Activated CD4-positive, alpha-beta T cell treated with anti-CD3 and anti-CD28 coated beads, Interleukin-2, amount 10 ng/mL, durations not matched to agents 7 days and 5 days (primary cell): Measurements from ENCODE around the gene GRK6. TPM values are rescaled to one million over a fixed set of nuclear protein-coding genes. Genes with fewer than 3 reads are reported as not detected.
"Not testable (repeated sequence)": the region's sequence is repeated elsewhere in the genome, so short reads cannot be mapped to it uniquely, and the experiment has no call there.

Experiments
- CTCF ChIA-PET: fragments of 350-600 bp; sonication (Branson Sonifier 250); formaldehyde crosslinking; loops from one replicate; lab custom pipeline; 2021; ENCODE audit warnings: antibody characterized with exemption; lab: Charles Lee
- POLR2A ChIA-PET: fragments of 350-600 bp; sonication (Branson Sonifier 250); formaldehyde crosslinking; loops from one replicate; lab custom pipeline; 2021; ENCODE audit warnings: antibody characterized with exemption; lab: Charles Lee
- DNase-seq: peaks from one replicate; pipeline ENCODE4 v3.0.0-alpha.2; 2020
- H3K27ac Mint-ChIP-seq: one replicate; pipeline ENCODE4 v1.8.0; 2021; ENCODE audit warnings: mild to moderate bottlenecking, moderate library complexity, mixed read lengths
- H3K27me3 Mint-ChIP-seq: one replicate; pipeline ENCODE4 v1.8.0; 2021; ENCODE audit warnings: mixed read lengths
- H3K36me3 Mint-ChIP-seq: one replicate; pipeline ENCODE4 v1.8.0; 2021; ENCODE audit warnings: low read depth, mixed read lengths
- H3K4me1 Mint-ChIP-seq: one replicate; pipeline ENCODE4 v1.8.0; 2021; ENCODE audit warnings: mixed read lengths
- H3K4me3 Mint-ChIP-seq: one replicate; pipeline ENCODE4 v1.8.0; 2021; ENCODE audit warnings: mild to moderate bottlenecking, moderate library complexity, mixed read lengths
- H3K9me3 Mint-ChIP-seq: one replicate; pipeline ENCODE4 v1.8.0; 2021; ENCODE audit warnings: mixed read lengths
- total RNA-seq, 2 experiments: library from RNA; stranded (reverse); gene quantifications; one replicate each; pipeline ENCODE4 v1.2.3, GENCODE V29; 2021

GRK6 gene
- total RNA-seq, 2 experiments from 2014 or later, result 242 to 296 TPM

DNA sequence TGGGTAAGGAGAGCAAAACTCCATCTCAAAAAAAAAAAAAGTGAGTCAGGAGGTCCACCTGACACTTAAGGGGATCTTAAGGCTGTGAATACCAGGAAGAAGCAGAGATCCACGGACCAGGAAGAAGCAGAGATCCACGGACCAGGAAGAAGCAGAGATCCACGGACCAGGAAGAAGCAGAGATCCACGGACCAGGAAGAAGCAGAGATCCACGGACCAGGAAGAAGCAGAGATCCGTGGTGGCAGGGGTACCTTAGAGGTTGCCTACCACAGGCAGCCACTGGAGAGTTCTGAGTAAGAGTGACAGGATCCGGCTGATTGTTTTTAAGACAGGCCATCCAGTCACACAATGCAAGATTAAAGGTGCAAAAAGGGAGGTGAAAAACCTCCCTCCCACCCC, 6.0 kb upstream of the GRK6 start:
- H3K27me3 Mint-ChIP-seq, H3K9me3 Mint-ChIP-seq, H3K36me3 Mint-ChIP-seq, H3K27ac Mint-ChIP-seq, POLR2A ChIA-PET, DNase-seq, H3K4me3 Mint-ChIP-seq: not testable (repeated sequence)
- CTCF ChIA-PET, result interaction anchor here (0.7 to 53.2 kb wide), 5 partner anchors 15 to 122 kb away, joined by 3 to 1643 read pairs (median 3); partner anchors contain the start of genes DBN1, F12, PFN3 and PRR7
- peaks cover 20% of the 10 kb centered on the region for H3K4me1 Mint-ChIP-seq

DNA sequence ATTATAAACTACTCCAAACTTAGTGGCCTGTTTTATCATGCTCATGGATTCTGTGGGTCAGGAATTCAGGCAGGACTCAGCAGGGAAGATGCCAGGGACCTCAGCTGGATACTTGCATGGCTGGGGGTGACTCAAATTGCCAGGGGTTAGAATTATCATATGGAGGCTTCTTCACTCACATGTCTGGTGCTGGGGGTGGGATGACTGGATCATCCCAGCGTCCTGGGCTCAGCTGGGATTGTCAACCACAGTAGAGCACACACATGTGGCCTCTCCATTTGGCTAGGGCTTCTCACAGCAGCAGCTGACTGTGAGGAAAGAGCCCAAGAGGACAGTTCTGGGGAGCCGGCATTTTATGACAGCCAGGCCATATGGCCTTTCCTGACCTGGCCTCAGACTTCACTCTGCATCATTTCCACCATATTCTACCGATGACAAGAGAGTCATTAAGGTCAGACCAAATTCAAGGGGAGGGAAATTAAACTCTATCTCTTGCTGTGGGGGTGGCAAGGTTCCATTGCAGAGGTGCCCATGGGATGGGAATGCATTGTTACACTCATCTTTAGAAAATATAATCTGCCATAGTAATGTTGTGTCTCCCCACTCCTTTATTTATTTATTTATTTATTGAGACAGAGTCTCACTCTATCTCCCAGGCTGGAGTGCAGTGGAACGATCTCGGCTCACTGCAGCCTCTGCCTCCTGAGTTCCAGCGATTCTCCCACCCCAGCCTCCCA, 5.2 kb upstream of the GRK6 start:
- no peak for DNase-seq
- Mint-ChIP-seq H3K9me3 (peaks cover 2% of the 10 kb centered on the region), H3K36me3 (peaks cover 3% of the 10 kb centered on the region), H3K27ac (no peak overlapping the region), H3K4me3 (no peak overlapping the region), H3K27me3 (no peaks in the 10 kb centered on the region), H3K4me1 (peaks cover 22% of the 10 kb centered on the region)
- ChIA-PET CTCF (interaction anchor here (1.6 to 53.2 kb wide), 3 partner anchors 16 to 38 kb away, joined by 3 to 1643 read pairs (median 304); partner anchors contain the start of genes DBN1, F12, PFN3 and PRR7), POLR2A (no interaction called here)

DNA sequence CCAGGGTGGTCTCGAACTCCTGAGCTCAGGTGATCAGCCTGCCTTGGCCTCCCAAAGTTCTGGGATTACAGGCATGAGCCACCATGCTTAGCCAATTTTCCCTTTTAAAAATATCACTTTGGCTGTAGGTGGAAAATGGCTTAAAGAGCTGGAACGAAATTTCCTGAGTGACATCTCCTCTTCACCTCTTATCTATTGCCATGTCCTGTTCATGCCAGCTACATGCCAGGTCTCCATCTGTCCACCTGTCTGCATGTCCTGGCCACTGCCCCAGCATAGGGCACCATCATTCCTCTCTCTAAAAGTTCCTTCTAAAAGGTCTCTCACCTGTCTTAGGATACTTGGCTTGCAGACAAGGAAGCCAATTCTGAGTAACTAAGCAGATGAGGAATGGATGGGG, 2.8 kb upstream of the GRK6 start:
- ChIA-PET CTCF (interaction anchor here (1.0 to 53.2 kb wide), 6 partner anchors 8 to 111 kb away, joined by 3 to 1643 read pairs (median 5); partner anchors contain the start of genes DBN1, F12, PFN3 and PRR7), POLR2A (no interaction called here)
- H3K27ac Mint-ChIP-seq, result peak overlapping the region; percentile 13
- peaks cover 19% of the 10 kb centered on the region for H3K36me3 Mint-ChIP-seq
- H3K4me3 Mint-ChIP-seq, result no peak overlapping the region
- H3K9me3 Mint-ChIP-seq, result peaks cover 2% of the 10 kb centered on the region
- no peak for DNase-seq
- H3K27me3 Mint-ChIP-seq, result no peaks in the 10 kb centered on the region
- peaks cover 25% of the 10 kb centered on the region for H3K4me1 Mint-ChIP-seq

DNA sequence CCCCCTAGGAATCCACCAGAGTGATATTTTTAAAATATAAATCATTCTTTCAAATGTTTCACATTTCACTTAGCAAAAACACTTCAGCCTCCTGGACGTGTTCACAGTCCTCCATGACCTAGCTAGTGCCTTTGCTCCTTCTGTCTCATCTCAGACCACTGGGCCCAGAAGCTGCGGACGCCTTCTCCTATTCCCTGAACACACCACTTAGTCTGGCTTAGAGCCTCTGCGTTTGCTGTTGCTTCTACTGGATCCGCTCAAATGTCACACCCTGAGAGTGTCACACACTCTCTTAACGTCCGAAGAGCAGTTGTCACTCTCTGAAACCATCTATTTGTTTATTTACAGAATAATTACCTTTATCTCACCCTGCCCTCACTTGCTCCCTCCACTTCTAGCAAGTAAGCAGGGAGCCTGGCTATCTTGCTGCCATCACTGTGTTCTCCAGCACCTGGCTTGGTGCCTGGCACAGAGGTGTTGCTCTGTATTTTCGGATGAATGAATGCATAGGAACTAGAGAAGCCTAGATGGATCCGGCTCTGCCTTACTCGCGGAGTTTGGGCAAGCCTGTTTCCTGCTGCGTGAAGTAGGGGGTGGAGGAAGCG, 1.2 kb upstream of the GRK6 start:
- Mint-ChIP-seq H3K27ac (peak overlapping the region; percentile 93), H3K4me3 (peak overlapping the region; percentile 97), H3K4me1 (peaks cover 42% of the 10 kb centered on the region), H3K27me3 (no peaks in the 10 kb centered on the region), H3K36me3 (peaks cover 35% of the 10 kb centered on the region), H3K9me3 (peaks cover 2% of the 10 kb centered on the region)
- ChIA-PET CTCF (interaction anchor here (1.0 to 53.2 kb wide), 5 partner anchors 8 to 116 kb away, joined by 3 to 1643 read pairs (median 4); partner anchors contain the start of genes DBN1, F12, PFN3 and PRR7), POLR2A (no interaction called here)
- DNase-seq, result no peak

DNA sequence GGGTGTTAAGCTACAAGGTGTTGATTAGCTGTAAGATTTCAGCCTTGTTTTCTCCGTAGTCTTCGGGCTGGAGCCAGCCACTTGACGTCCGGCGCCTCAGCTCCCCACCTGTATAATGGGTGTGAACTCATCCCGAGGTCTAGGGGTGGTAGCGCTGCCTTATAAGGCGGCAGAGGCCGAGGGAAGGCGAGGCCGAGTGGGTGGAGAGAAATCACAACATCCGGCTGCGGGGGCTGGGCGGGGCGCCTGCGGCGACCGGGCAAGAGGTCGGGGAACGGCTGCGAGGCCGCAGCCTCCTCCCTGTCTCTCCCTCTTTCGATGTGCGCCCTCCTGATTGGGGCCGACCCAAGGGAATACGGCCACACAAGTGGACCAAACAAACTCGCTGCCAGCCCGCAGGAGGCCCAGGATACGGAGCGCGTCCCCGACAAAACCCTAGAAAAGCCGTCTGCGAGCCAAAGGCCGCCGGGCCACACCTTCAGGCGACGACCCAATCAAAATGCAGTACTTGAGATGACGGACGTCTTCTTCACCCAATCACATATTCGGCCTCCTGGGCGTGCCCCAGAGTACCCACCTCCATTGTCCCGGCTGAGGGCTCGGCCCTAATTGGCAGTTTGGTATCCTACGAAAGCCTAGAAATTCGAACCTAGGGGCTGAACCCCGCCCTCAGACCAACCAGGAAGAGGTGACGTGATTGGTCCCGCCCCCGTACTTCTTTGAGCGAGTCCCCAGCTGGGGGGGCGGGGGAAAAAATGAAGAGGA, 493 bp upstream of the GRK6 start:
- Mint-ChIP-seq H3K27ac (peak overlapping the region; percentile 93), H3K4me1 (peaks cover 48% of the 10 kb centered on the region), H3K27me3 (no peaks in the 10 kb centered on the region), H3K4me3 (peak overlapping the region; percentile 97), H3K9me3 (peaks cover 2% of the 10 kb centered on the region), H3K36me3 (peaks cover 42% of the 10 kb centered on the region)
- ChIA-PET POLR2A (no interaction called here), CTCF (interaction anchor here (1.0 to 53.2 kb wide), 6 partner anchors 9 to 116 kb away, joined by 3 to 1643 read pairs (median 6); partner anchors contain the start of genes DBN1, F12, PFN3 and PRR7)
- peak; percentile 100 for DNase-seq

DNA sequence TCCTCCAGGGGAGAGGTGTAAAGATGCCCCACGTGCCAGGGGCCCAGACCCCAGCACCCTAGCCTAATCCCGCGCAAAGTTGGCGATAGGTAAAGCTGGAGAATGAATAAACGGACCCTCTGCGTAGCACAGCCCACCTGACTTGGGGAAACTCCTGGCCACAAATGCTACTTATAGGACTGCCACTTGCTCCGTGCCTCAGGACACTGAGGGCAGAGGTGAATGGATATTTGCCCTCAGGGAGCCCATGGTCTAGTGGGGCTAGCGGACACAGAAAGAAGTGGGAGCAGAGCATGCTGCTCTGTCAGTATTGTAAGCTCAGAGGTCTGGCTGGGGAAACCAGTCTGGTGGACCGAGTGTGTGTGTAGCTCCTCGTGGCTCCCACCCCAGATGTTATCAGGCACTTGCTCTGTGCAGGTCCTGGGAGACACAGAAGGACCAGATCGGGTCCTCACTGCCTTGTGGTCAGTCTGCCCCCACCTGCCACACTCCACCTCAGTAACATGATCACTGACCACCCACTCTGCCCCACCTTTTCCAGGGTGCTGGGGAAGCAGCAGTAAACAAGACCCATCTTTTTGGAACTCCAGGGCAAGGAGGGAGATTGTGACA, 841 bp downstream of the GRK6 start:
- H3K4me1 Mint-ChIP-seq, result peaks cover 59% of the 10 kb centered on the region
- CTCF ChIA-PET, result interaction anchor here (1.0 to 53.2 kb wide), 7 partner anchors 22 to 117 kb away, joined by 3 to 1643 read pairs (median 7); partner anchors contain the start of genes DBN1, F12, PFN3 and PRR7
- H3K9me3 Mint-ChIP-seq, result no peaks in the 10 kb centered on the region
- H3K27ac Mint-ChIP-seq, result peak overlapping the region; percentile 92
- DNase-seq, result no peak
- H3K27me3 Mint-ChIP-seq, result no peaks in the 10 kb centered on the region
- H3K36me3 Mint-ChIP-seq, result peaks cover 55% of the 10 kb centered on the region
- peak overlapping the region; percentile 96 for H3K4me3 Mint-ChIP-seq
- POLR2A ChIA-PET, result no interaction called here

DNA sequence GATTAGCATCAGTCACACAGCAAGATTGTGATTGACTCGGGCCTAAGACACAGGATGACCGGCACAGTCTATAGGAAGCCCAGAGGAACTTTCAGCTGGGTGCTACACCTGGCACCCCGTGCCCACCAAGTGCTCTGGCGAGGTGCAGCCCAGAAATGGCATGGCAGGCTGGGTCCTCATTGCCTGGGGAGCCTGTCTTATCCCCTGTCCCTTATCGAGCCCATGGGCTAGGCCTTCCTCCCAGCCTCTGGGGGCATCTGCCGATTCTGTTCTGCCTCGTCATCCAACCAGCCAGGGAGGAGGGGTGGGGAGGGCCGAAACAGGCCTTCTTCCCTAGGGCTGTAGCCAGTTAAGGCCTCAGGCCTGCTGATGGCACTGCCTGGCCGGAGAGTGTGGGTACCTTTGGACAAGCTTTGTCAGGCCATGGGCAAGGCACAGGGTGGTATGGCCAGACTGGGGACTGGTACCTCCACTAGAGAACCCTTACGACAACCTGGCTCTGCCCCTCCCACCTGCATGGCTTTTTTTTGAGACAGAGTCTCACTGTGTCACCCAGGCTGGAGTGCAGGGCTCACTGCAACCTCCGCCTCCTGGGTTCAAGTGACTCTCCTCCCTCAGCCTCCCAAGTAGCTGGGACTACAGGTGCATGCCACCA, 1.6 kb downstream of the GRK6 start:
- Mint-ChIP-seq H3K4me1 (peaks cover 62% of the 10 kb centered on the region), H3K27ac (peak overlapping the region; percentile 92), H3K9me3 (no peaks in the 10 kb centered on the region), H3K27me3 (no peaks in the 10 kb centered on the region), H3K36me3 (peaks cover 56% of the 10 kb centered on the region), H3K4me3 (peak overlapping the region; percentile 96)
- ChIA-PET POLR2A (no interaction called here), CTCF (interaction anchor here (1.1 to 53.2 kb wide), 6 partner anchors 22 to 118 kb away, joined by 3 to 1643 read pairs (median 6); partner anchors contain the start of genes DBN1, F12, PFN3 and PRR7)
- peak; percentile 34 for DNase-seq

DNA sequence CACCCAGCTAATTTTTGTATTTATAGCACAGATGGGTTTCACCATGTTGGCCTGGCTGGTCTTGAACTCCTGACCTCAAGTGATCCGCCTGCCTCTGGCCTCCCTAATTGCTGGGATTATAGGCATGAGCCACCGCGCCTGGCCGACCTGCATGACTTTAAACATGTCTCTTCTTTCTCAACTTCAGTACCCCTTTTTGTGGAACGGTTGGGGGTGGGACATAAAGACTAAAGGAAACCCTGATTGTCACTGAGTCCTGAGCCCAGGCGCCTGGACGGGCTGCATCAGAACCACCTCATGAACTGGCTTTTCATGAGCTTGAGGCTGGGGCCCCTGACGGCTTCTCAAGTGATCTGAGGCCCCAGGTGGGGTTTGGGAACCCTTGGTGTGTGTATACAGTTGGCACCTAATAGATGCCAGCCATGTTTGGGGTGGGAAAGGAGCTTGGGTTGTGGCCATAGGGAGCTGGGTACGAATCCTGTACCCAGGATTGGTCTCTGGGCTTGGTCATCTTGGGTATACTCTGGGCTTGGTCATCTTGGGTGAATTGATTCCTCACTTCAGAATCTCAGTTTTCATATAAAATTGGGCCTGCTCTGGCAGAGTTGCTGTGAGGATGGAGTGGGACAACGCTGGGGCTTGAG, 2.2 kb downstream of the GRK6 start:
- Mint-ChIP-seq H3K36me3 (peaks cover 62% of the 10 kb centered on the region), H3K9me3 (no peaks in the 10 kb centered on the region), H3K4me3 (peak overlapping the region; percentile 96), H3K4me1 (peaks cover 66% of the 10 kb centered on the region), H3K27me3 (no peaks in the 10 kb centered on the region), H3K27ac (peak overlapping the region; percentile 92)
- CTCF ChIA-PET, result interaction anchor here (0.8 to 53.2 kb wide), 7 partner anchors 16 to 60 kb away, joined by 4 to 1643 read pairs (median 7); partner anchors contain the start of genes DBN1, F12, PFN3 and PRR7
- peak; percentile 6 for DNase-seq
- POLR2A ChIA-PET, result no interaction called here

DNA sequence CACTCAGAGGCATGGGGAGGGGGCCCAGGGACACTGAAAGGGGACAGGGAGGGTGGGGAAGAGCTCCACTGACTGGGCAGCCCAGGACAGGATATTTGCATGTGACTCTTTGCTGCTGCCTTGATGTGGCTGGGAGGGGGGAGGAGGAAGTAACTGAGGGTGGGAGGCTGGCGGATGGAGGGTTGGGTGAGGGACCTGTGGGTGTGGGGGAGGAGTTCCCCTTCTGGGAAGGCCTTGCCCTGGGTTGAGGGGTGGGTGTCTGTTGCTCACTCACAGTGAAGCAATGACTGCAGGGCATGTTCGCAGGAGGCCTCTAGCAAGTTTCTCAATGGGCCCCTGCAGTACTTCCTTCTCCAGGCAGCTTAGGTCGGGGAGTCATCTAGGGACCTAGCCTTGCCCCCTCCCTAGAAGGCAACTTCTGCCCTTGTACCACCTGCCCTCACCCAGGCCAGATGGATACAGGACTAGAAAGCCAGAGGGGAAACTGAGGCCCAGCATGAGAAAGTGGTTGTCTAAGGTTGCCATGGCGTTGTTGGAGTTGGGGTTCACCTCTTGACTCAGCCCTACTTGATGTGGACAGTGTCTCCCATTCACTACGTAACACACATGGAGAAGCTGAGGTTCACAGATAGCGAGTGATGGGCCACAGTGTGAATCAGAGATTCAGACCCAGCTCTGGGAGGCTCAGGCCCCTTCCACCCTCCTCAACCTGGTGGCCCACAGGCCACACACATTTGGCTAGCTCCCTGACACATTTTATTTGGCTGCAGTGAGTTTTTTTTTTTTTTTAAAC, 3.0 kb downstream of the GRK6 start:
- POLR2A ChIA-PET, result interaction anchor here (0.5 to 0.6 kb wide), 2 partner anchors 16 to 17 kb away, joined by 4 to 8 read pairs; partner anchors contain the start of gene PRR7
- CTCF ChIA-PET, result interaction anchor here (0.6 to 53.2 kb wide), 8 partner anchors 17 to 173 kb away, joined by 4 to 1643 read pairs (median 6); partner anchors contain the start of genes DBN1, F12, PFN3 and PRR7
- Mint-ChIP-seq H3K4me1 (peaks cover 66% of the 10 kb centered on the region), H3K4me3 (peak overlapping the region; percentile 96), H3K27me3 (no peaks in the 10 kb centered on the region), H3K27ac (peak overlapping the region; percentile 92), H3K9me3 (no peaks in the 10 kb centered on the region), H3K36me3 (peaks cover 69% of the 10 kb centered on the region)
- DNase-seq, result peak; percentile 90

DNA sequence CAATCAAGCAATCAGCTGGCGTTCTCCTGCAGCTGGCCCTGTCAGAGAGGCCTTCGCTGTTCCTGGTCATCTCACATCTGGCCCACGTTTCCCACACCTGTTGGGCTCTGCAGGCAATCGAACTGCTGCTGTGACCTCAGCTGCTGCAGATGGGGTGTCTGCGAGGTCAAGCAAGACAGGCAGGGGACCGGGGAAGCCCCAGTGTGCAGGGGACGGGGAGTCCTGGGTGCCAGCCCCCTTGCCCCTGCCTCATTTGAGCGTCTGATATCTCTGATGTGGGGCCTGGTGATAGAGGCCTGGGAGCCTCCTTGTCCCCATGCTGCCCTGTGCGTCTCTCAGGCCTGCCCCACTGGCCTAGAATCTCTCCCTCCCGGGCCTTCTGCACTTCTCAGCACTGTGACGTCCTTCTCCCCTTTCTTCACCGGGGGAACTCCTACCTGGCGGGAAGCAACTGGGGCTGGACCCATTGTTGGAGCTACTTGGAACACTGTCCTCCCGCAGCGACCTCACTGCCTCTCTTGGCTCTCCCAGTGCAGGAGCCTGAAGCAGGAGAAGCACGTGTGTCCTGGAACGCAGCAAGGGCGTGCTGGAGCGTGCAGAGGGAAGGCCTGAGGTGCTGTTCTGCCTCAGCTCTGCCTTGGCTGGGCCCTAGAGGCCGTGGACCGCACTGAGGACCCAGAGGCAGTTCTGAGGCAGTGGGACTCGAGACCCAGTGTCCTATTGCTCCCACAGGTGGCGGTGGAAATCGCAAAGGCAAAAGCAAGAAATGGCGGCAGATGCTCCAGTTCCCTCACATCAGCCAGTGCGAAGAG, 3.9 kb downstream of the GRK6 start:
- Mint-ChIP-seq H3K27me3 (no peaks in the 10 kb centered on the region), H3K4me1 (peaks cover 64% of the 10 kb centered on the region), H3K36me3 (peaks cover 76% of the 10 kb centered on the region), H3K9me3 (no peaks in the 10 kb centered on the region), H3K27ac (peak overlapping the region; percentile 92), H3K4me3 (peak overlapping the region; percentile 96)
- CTCF ChIA-PET, result interaction anchor here (0.6 to 53.2 kb wide), 6 partner anchors 25 to 174 kb away, joined by 3 to 1643 read pairs (median 7); partner anchors contain the start of genes DBN1, F12, PFN3 and PRR7
- peak; percentile 7 for DNase-seq
- POLR2A ChIA-PET, result interaction anchor here (0.5 to 0.6 kb wide), 2 partner anchors 15 to 16 kb away, joined by 4 to 8 read pairs; partner anchors contain the start of gene PRR7
